GM13976 (cell line): Measurements from ENCODE around the gene PRG3.

Source experiments
- DNase-seq: peaks from one replicate; pipeline ENCODE4 v3.0.0; 2012; ENCODE audit warnings: low spot score
- CTCF ChIP-seq: IDR thresholded peaks from 2 replicates; pipeline ENCODE4 v1.5.1; 2012; ENCODE audit warnings: borderline replicate concordance, mild to moderate bottlenecking; ENCODE audit not compliant: insufficient read depth; ENCODE audit errors: extremely low read depth, missing control alignments, control extremely low read depth
- in situ Hi-C: fragments of 300-500 bp; cut with MboI; formaldehyde crosslinking; loops from one replicate; pipeline ENCODE4 v1.12.0; 2022; ENCODE audit warnings: low sequenced_read_pairs, mixed read lengths, inconsistent platforms; ENCODE audit not compliant: unreplicated experiment

Gene PRG3

GRCh38 chr11:57380975-57381374 is at the start of gene PRG3:
PRG3 (minus strand) TSS chr11:57381150; CDS start chr11:57380708, 442 bp downstream.
- no peak for TF ChIP-seq CTCF
- in situ Hi-C loops: no loop called here
- no peak for DNase-seq

- no peak for TF ChIP-seq CTCF
- DNase-seq: no peak
- in situ Hi-C loops: no loop called here
Measured at GRCh38 chr11:57429946-57430345, 49.0 kb upstream of the PRG3 start.

- DNase-seq: no peak
- TF ChIP-seq CTCF: no peak
- in situ Hi-C loops: no loop called here
Measured at GRCh38 chr11:57428643-57429042, 47.7 kb upstream of the PRG3 start.

GRCh38 chr11:57427727-57428082 is 46.8 kb upstream of the PRG3 start:
- no peak for DNase-seq
- TF ChIP-seq CTCF: no peak
- in situ Hi-C loops: no loop called here

- DNase-seq: peak; percentile 86
- TF ChIP-seq CTCF: no peak
- in situ Hi-C loops: no loop called here
Measured at GRCh38 chr11:57426929-57427726, 46.2 kb upstream of the PRG3 start, which contains the start of gene SLC43A3. SLC43A3 (minus strand) TSS chr11:57427121; CDS start chr11:57426172, 949 bp downstream.

- in situ Hi-C loops: no loop called here
Measured at GRCh38 chr11:57426439-57426928, 45.5 kb upstream of the PRG3 start.

More at GRCh38 chr11:57426439-57426928, 45.5 kb upstream of the PRG3 start:
- TF ChIP-seq CTCF: no peak
- no peak for DNase-seq
